ENCODE results near the gene LSM7. TPM values are rescaled to one million over a fixed set of nuclear protein-coding genes. Genes with fewer than 3 reads are reported as not detected.

Gene LSM7
- total and polyA plus RNA-seq, 2 of the 13 experiments (the other 11 are each of a cell fraction or from before 2014, with no cell fraction given) = 140 to 205 TPM

DNA sequence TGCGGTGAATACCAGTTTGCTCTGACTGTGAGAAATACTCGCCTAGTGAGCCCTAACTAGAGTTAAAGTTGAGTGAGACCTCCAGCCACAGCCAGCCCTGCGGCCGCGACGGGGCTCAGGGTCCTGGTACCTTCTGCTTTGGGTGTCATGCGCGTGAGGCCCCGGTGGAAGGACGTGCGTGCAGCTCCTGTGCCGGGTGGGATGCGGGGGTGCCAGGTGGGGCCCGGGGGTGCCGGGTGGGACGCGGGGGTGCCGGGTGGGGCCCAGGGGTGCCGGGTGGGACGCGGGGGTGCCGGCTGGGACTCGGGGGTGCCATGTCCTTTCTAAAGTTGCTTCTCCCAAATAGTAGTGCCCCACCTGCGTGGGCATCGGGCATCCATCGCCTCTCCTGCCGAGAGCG, 23.2 kb upstream of the LSM7 start:
- H3K27ac ChIP-seq (ENCODE audit: extremely low read length, insufficient read depth, low read length) = no peak overlapping the region
- BruUV-seq (replicated peaks) = no TSS peak
- no peaks in the 10 kb centered on the region for H3K79me2 ChIP-seq (ENCODE audit: insufficient read depth, low read length)
- H3K9ac ChIP-seq (ENCODE audit: insufficient read depth, low read depth, low read length) = no peak overlapping the region
- intact Hi-C loops (cut with micrococcal nuclease; ENCODE audit: unreplicated experiment) (no loop called here), in situ Hi-C loops (cut with HindIII; ENCODE audit: extremely low pct_ligation_motif_present, low pct_unique_long_range_greater_than_20kb) (no loop called here)
- no peaks in the 10 kb centered on the region for H4K20me1 ChIP-seq (ENCODE audit: insufficient read depth, low read length)
- no peaks in the 10 kb centered on the region; a peak in 1 of 5 replicates for H3K27me3 ChIP-seq (ENCODE audit: control insufficient read depth in 1 of 2, insufficient read depth in 2 of 2, low read length in 2 of 2)
- FAIRE-seq (no peak), DNase-seq (ENCODE audit: low spot score) (no peak), ATAC-seq (no peak)
- no peaks in the 10 kb centered on the region for H3K36me3 ChIP-seq (replicated peaks in 1 of 2; ENCODE audit: control insufficient read depth in 1 of 2, insufficient read depth in 2 of 2, low read length in 2 of 2)
- CTCF ChIA-PET (ENCODE audit: low intra/inter-chr PET ratio, low total read pairs) = no interaction called here
- no peak overlapping the region for H3K4me3 ChIP-seq (replicated peaks in 1 of 3; ENCODE audit: insufficient read depth in 1 of 3, low read depth in 2 of 3, low read length in 3 of 3)
- H3K9me3 ChIP-seq (ENCODE audit: low read length) = no peaks in the 10 kb centered on the region
- H3K4me2 ChIP-seq (ENCODE audit: low read depth, low read length) = no peak overlapping the region
- H2AFZ ChIP-seq (ENCODE audit: low read length) = no peak overlapping the region
- POLR2A ChIA-PET = no interaction called here
- whole genome bisulfite sequencing (ENCODE audit: low lambda C conversion rate) = 96% methylated on average over 19 of the region's 28 CpGs
- no peaks in the 10 kb centered on the region for H3K4me1 ChIP-seq (ENCODE audit: insufficient read depth, low read length)
- no peak for TF ChIP-seq ZC3H4 (CRISPR knock-in tag; IDR thresholded peaks at IDR 0.05; ENCODE audit: borderline replicate concordance)
- no peak for TF ChIP-seq POLR2AphosphoS5 (IDR thresholded peaks at IDR 0.05; ENCODE audit: low read depth, low read length)
- no peak for TF ChIP-seq ZNF350 (CRISPR knock-in tag; IDR thresholded peaks at IDR 0.05; ENCODE audit: borderline replicate concordance, low read depth)
- no peak for TF ChIP-seq SIN3B (IDR thresholded peaks at IDR 0.05; ENCODE audit: low read length)
- TF ChIP-seq ZNF296 (CRISPR knock-in tag; conservative IDR thresholded peaks at IDR 0.05) = no peak
- TF ChIP-seq, protein P1, sequence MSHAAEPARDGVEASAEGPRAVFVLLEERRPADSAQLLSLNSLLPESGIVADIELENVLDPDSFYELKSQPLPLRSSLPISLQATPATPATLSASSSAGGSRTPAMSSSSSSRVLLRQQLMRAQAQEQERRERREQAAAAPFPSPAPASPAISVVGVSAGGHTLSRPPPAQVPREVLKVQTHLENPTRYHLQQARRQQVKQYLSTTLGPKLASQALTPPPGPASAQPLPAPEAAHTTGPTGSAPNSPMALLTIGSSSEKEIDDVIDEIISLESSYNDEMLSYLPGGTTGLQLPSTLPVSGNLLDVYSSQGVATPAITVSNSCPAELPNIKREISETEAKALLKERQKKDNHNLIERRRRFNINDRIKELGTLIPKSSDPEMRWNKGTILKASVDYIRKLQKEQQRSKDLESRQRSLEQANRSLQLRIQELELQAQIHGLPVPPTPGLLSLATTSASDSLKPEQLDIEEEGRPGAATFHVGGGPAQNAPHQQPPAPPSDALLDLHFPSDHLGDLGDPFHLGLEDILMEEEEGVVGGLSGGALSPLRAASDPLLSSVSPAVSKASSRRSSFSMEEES (CRISPR knock-in tag; IDR thresholded peaks at IDR 0.05) = no peak
- no peak for TF ChIP-seq DR1 (CRISPR knock-in tag; IDR thresholded peaks at IDR 0.05)

DNA sequence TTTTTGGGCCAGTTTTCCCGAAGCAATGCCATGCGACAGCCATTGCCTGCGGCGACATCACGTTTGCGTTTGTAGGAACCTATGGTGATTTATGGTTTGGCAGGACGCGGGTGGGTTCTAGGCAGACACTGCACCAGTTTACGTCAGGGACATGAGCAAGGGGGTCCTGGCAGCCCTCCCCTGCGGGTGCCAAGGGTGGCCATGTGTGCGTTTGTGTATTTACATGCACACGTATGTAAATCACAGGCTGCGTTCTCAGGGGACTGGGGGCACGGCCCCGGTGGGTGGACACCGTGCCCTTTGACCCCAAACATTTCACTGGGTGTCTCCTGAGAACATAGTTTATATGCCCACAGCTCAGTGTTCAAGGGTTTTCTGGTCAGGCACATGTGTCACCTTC, 22.3 kb upstream of the LSM7 start:
- no peaks in the 10 kb centered on the region for H4K20me1 ChIP-seq (ENCODE audit: insufficient read depth, low read length)
- no TSS peak for BruUV-seq (replicated peaks)
- H3K9ac ChIP-seq (ENCODE audit: insufficient read depth, low read depth, low read length) = no peak overlapping the region
- 93% methylated on average over 14 of the region's 16 CpGs for WGBS (ENCODE audit: low lambda C conversion rate)
- H3K9me3 ChIP-seq (ENCODE audit: low read length) = no peaks in the 10 kb centered on the region
- H3K27me3 ChIP-seq (ENCODE audit: control insufficient read depth in 1 of 2, insufficient read depth in 2 of 2, low read length in 2 of 2) = no peaks in the 10 kb centered on the region; a peak in 1 of 5 replicates
- H3K4me2 ChIP-seq (ENCODE audit: low read depth, low read length) = no peak overlapping the region
- FAIRE-seq = no peak
- no peak overlapping the region for H2AFZ ChIP-seq (ENCODE audit: low read length)
- DNase-seq (ENCODE audit: low spot score) = no peak
- H3K27ac ChIP-seq (ENCODE audit: extremely low read length, insufficient read depth, low read length) = no peak overlapping the region
- no peak overlapping the region for H3K4me3 ChIP-seq (replicated peaks in 1 of 3; ENCODE audit: insufficient read depth in 1 of 3, low read depth in 2 of 3, low read length in 3 of 3)
- ATAC-seq = no peak
- CTCF ChIA-PET (ENCODE audit: low intra/inter-chr PET ratio, low total read pairs) = no interaction called here
- H3K36me3 ChIP-seq (replicated peaks in 1 of 2; ENCODE audit: control insufficient read depth in 1 of 2, insufficient read depth in 2 of 2, low read length in 2 of 2) = no peaks in the 10 kb centered on the region
- in situ Hi-C loops (cut with HindIII; ENCODE audit: extremely low pct_ligation_motif_present, low pct_unique_long_range_greater_than_20kb) (no loop called here), intact Hi-C loops (cut with micrococcal nuclease; ENCODE audit: unreplicated experiment) (no loop called here)
- TF ChIP-seq FOXO1 (CRISPR knock-in tag; IDR thresholded peaks at IDR 0.05) (no peak), ZNF510 (CRISPR knock-in tag; IDR thresholded peaks at IDR 0.05; ENCODE audit: low read depth) (no peak), PHF5A (CRISPR knock-in tag; IDR thresholded peaks at IDR 0.05; ENCODE audit: low read depth, unreplicated experiment) (no peak), ZFP62 (CRISPR knock-in tag; IDR thresholded peaks at IDR 0.05) (no peak), CENPX (CRISPR knock-in tag; IDR thresholded peaks at IDR 0.05) (no peak), ATF7-NPFF (CRISPR knock-in tag; IDR thresholded peaks at IDR 0.05; ENCODE audit: low read depth) (no peak)
- TF ChIP-seq, protein P2, sequence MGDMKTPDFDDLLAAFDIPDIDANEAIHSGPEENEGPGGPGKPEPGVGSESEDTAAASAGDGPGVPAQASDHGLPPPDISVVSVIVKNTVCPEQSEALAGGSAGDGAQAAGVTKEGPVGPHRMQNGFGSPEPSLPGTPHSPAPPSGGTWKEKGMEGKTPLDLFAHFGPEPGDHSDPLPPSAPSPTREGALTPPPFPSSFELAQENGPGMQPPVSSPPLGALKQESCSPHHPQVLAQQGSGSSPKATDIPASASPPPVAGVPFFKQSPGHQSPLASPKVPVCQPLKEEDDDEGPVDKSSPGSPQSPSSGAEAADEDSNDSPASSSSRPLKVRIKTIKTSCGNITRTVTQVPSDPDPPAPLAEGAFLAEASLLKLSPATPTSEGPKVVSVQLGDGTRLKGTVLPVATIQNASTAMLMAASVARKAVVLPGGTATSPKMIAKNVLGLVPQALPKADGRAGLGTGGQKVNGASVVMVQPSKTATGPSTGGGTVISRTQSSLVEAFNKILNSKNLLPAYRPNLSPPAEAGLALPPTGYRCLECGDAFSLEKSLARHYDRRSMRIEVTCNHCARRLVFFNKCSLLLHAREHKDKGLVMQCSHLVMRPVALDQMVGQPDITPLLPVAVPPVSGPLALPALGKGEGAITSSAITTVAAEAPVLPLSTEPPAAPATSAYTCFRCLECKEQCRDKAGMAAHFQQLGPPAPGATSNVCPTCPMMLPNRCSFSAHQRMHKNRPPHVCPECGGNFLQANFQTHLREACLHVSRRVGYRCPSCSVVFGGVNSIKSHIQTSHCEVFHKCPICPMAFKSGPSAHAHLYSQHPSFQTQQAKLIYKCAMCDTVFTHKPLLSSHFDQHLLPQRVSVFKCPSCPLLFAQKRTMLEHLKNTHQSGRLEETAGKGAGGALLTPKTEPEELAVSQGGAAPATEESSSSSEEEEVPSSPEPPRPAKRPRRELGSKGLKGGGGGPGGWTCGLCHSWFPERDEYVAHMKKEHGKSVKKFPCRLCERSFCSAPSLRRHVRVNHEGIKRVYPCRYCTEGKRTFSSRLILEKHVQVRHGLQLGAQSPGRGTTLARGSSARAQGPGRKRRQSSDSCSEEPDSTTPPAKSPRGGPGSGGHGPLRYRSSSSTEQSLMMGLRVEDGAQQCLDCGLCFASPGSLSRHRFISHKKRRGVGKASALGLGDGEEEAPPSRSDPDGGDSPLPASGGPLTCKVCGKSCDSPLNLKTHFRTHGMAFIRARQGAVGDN (CRISPR knock-in tag; IDR thresholded peaks at IDR 0.05) = no peak
- H3K79me2 ChIP-seq (ENCODE audit: insufficient read depth, low read length) = no peaks in the 10 kb centered on the region
- POLR2A ChIA-PET = no interaction called here
- H3K4me1 ChIP-seq (ENCODE audit: insufficient read depth, low read length) = peaks cover 7% of the 10 kb centered on the region

Data from HepG2 (cell line).